GM12864 (cell line): Measurements from ENCODE around the gene PCDH20.

Source experiments
- DNase-seq: peaks from one replicate; pipeline ENCODE4 v3.0.0-alpha.2; 2011; ENCODE audit warnings: low read depth
- H3K4me3 ChIP-seq: 2 replicates; pipeline ENCODE4 v1.5.1; 2011; ENCODE audit warnings: mild to moderate bottlenecking, low read depth, low read length, control low read depth
- CTCF ChIP-seq: IDR thresholded peaks from 2 replicates; pipeline ENCODE4 v1.5.1; 2011; ENCODE audit warnings: low read depth, mild to moderate bottlenecking, moderate library complexity, low read length, control low read depth, inconsistent platforms; ENCODE audit errors: missing control alignments

PCDH20 gene

GRCh38 chr13:61414686-61415057, 977 bp downstream of the PCDH20 start:
- no peak overlapping the region for H3K4me3 ChIP-seq
- no peak for TF ChIP-seq CTCF
- DNase-seq: no peak

GRCh38 chr13:61413572-61414535, 1.8 kb downstream of the PCDH20 start:
- no peak overlapping the region for H3K4me3 ChIP-seq
- no peak for DNase-seq
- no peak for TF ChIP-seq CTCF

GRCh38 chr13:61410669-61411297, 4.9 kb downstream of the PCDH20 start:
- no peak overlapping the region for H3K4me3 ChIP-seq
- TF ChIP-seq CTCF: peak; percentile 35
- no peak for DNase-seq

GRCh38 chr13:61410266-61410665, 5.4 kb downstream of the PCDH20 start:
- no peak for TF ChIP-seq CTCF
- H3K4me3 ChIP-seq: no peak overlapping the region
- DNase-seq: no peak

GRCh38 chr13:61408571-61408970, 7.1 kb downstream of the PCDH20 start:
- TF ChIP-seq CTCF: no peak
- no peak overlapping the region for H3K4me3 ChIP-seq
- DNase-seq: no peak

- no peak overlapping the region for H3K4me3 ChIP-seq
- TF ChIP-seq CTCF: no peak
- no peak for DNase-seq
Measured at GRCh38 chr13:61406275-61406674, 9.4 kb downstream of the PCDH20 start.
